Activated CD8-positive, alpha-beta T cell treated with anti-CD3 and anti-CD28 coated beads, Interleukin-2, amount 10 ng/mL, durations not matched to agents 7 days and 5 days (primary cell): ENCODE measurements around the gene PKLR. TPM values are rescaled to one million over a fixed set of nuclear protein-coding genes. Genes with fewer than 3 reads are reported as not detected.
A peak's percentile ranks its signal among the peaks of the same experiment; 100 is the strongest.

ENCODE experiments used
- ATAC-seq: fragments of 150-1000 bp; cut with Tn5 transposase; one replicate; pipeline ENCODE4 v1.10.0; 2021; ENCODE audit warnings: moderate library complexity
- CTCF ChIA-PET: fragments of 350-600 bp; sonication (Branson Sonifier 250); formaldehyde crosslinking; loops from one replicate; lab custom pipeline; 2021; ENCODE audit warnings: antibody characterized with exemption; lab: Charles Lee
- POLR2A ChIA-PET: fragments of 350-600 bp; sonication (Branson Sonifier 250); formaldehyde crosslinking; loops from one replicate; lab custom pipeline; 2021; ENCODE audit warnings: antibody characterized with exemption; lab: Charles Lee
- DNase-seq: peaks from one replicate; pipeline ENCODE4 v3.0.0-alpha.2; 2020
- H3K27ac Mint-ChIP-seq: one replicate; pipeline ENCODE4 v1.8.0; 2021; ENCODE audit warnings: mild to moderate bottlenecking, mixed read lengths
- H3K27me3 Mint-ChIP-seq: one replicate; pipeline ENCODE4 v1.8.0; 2021; ENCODE audit warnings: low read depth, mixed read lengths
- H3K36me3 Mint-ChIP-seq: one replicate; pipeline ENCODE4 v1.8.0; 2021; ENCODE audit warnings: low read depth, mixed read lengths
- H3K4me1 Mint-ChIP-seq: one replicate; pipeline ENCODE4 v1.8.0; 2021; ENCODE audit warnings: low read depth, mixed read lengths
- H3K4me3 Mint-ChIP-seq: one replicate; pipeline ENCODE4 v1.8.0; 2021; ENCODE audit warnings: mild to moderate bottlenecking, mixed read lengths
- H3K9me3 Mint-ChIP-seq: one replicate; pipeline ENCODE4 v1.8.0; 2022; ENCODE audit warnings: mixed read lengths; ENCODE audit not compliant: insufficient read depth
- total RNA-seq, 2 experiments: library from RNA; stranded (reverse); gene quantifications; one replicate each; pipeline ENCODE4 v1.2.3, GENCODE V29; 2021

The PKLR gene
- total RNA-seq, 2 experiments from 2014 or later = not detected

GRCh38 chr1:155282488-155283091, 18.6 kb downstream of the PKLR start:
- DNase-seq (no peak), ATAC-seq (no peak)
- Mint-ChIP-seq H3K36me3 (no peaks in the 10 kb centered on the region), H3K9me3 (no peaks in the 10 kb centered on the region), H3K27me3 (no peaks in the 10 kb centered on the region), H3K4me3 (no peak overlapping the region), H3K4me1 (peaks cover 8% of the 10 kb centered on the region), H3K27ac (no peak overlapping the region)
- CTCF ChIA-PET = interaction anchor here (0.8 to 1.5 kb wide), 3 partner anchors 10 to 41 kb away, joined by 3 to 5 read pairs (median 3); no protein-coding TSS in a partner anchor
- POLR2A ChIA-PET = interaction anchor here (2.0 kb wide), 1 partner anchor 9 kb away, joined by 5 read pairs; no protein-coding TSS in a partner anchor

GRCh38 chr1:155279268-155279667, 22.0 kb downstream of the PKLR start:
- no peak overlapping the region for H3K4me3 Mint-ChIP-seq
- no peaks in the 10 kb centered on the region for H3K36me3 Mint-ChIP-seq
- H3K9me3 Mint-ChIP-seq = no peaks in the 10 kb centered on the region
- H3K27ac Mint-ChIP-seq = no peak overlapping the region
- ATAC-seq = no peak
- no peak for DNase-seq
- ChIA-PET POLR2A (interaction anchor here (0.6 kb wide), 1 partner anchor 1131 kb away, joined by 4 read pairs; no protein-coding TSS in a partner anchor), CTCF (interaction anchor here (1.3 to 1.9 kb wide), 6 partner anchors 12 to 43 kb away, joined by 3 to 13 read pairs (median 5); partner anchors contain the start of genes FDPS and SCAMP3)
- no peaks in the 10 kb centered on the region for H3K27me3 Mint-ChIP-seq
- peaks cover 22% of the 10 kb centered on the region for H3K4me1 Mint-ChIP-seq

GRCh38 chr1:155278689-155279160, 22.5 kb downstream of the PKLR start:
- Mint-ChIP-seq H3K36me3 (no peaks in the 10 kb centered on the region), H3K9me3 (no peaks in the 10 kb centered on the region), H3K27ac (no peak overlapping the region), H3K4me1 (peaks cover 25% of the 10 kb centered on the region), H3K27me3 (no peaks in the 10 kb centered on the region), H3K4me3 (peak overlapping the region; percentile 67)
- ATAC-seq = no peak
- POLR2A ChIA-PET = interaction anchor here (1.0 to 1.2 kb wide), 3 partner anchors 39 to 45 kb away, joined by 3 to 4 read pairs (median 3); no protein-coding TSS in a partner anchor
- CTCF ChIA-PET = interaction anchor here (0.9 to 1.9 kb wide), 7 partner anchors 12 to 45 kb away, joined by 3 to 13 read pairs (median 4); partner anchors contain the start of genes FDPS and SCAMP3
- DNase-seq = no peak

GRCh38 chr1:155277902-155278688, 23.1 kb downstream of the PKLR start:
- Mint-ChIP-seq H3K36me3 (no peaks in the 10 kb centered on the region), H3K9me3 (no peaks in the 10 kb centered on the region), H3K27ac (no peak overlapping the region), H3K27me3 (no peaks in the 10 kb centered on the region), H3K4me3 (peak overlapping the region; percentile 67), H3K4me1 (peaks cover 27% of the 10 kb centered on the region)
- ATAC-seq = peak; percentile 25
- CTCF ChIA-PET = interaction anchor here (0.6 to 1.9 kb wide), 7 partner anchors 11 to 321 kb away, joined by 3 to 13 read pairs (median 4); partner anchors contain the start of genes FDPS and SCAMP3
- POLR2A ChIA-PET = interaction anchor here (1.0 to 1.2 kb wide), 3 partner anchors 39 to 46 kb away, joined by 3 to 4 read pairs (median 3); no protein-coding TSS in a partner anchor
- peak; percentile 79 for DNase-seq

- ATAC-seq = peak; percentile 71
- ChIA-PET CTCF (interaction anchor here (0.6 to 3.6 kb wide), 9 partner anchors 16 to 322 kb away, joined by 3 to 34 read pairs (median 6); partner anchors contain the start of genes FDPS, RUSC1 and SCAMP3), POLR2A (interaction anchor here (1.2 kb wide), 1 partner anchor 40 kb away, joined by 4 read pairs; no protein-coding TSS in a partner anchor)
- Mint-ChIP-seq H3K4me1 (peaks cover 32% of the 10 kb centered on the region), H3K27me3 (no peaks in the 10 kb centered on the region), H3K9me3 (no peaks in the 10 kb centered on the region), H3K4me3 (peak within 1 kb of the TSS; percentile 67), H3K36me3 (peaks cover 7% of the 10 kb centered on the region), H3K27ac (peak within 1 kb of the TSS; percentile 1)
- peak; percentile 95 for DNase-seq
Observed at GRCh38 chr1:155277070-155277901, 24.0 kb downstream of the PKLR start, which contains the start of gene HCN3. TSS of gene HCN3 (plus strand) at chr1:155277463. CDS start at chr1:155277591, 128 bp downstream.

GRCh38 chr1:155273343-155274245, 27.6 kb downstream of the PKLR start, which contains the start of gene CLK2:
TSS of gene CLK2 (minus strand) at chr1:155273504. CDS start at chr1:155270977, 2,527 bp downstream.
- Mint-ChIP-seq H3K27me3 (no peaks in the 10 kb centered on the region), H3K27ac (peak within 1 kb of the TSS; percentile 96), H3K9me3 (no peaks in the 10 kb centered on the region), H3K36me3 (peaks cover 36% of the 10 kb centered on the region), H3K4me3 (peak within 1 kb of the TSS; percentile 91), H3K4me1 (peaks cover 51% of the 10 kb centered on the region)
- ATAC-seq (peak; percentile 85), DNase-seq (peak; percentile 97)
- CTCF ChIA-PET = interaction anchor here (0.9 to 6.1 kb wide), 9 partner anchors 12 to 189 kb away, joined by 3 to 52 read pairs (median 4); partner anchors contain the start of genes ENTREP3, RUSC1 and SCAMP3
- POLR2A ChIA-PET = interaction anchor here (0.5 to 3.1 kb wide), 15 partner anchors 10 to 301 kb away, joined by 3 to 21 read pairs (median 4); partner anchors contain the start of genes ENTREP3, FDPS, RUSC1 and SCAMP3

- DNase-seq (no peak), ATAC-seq (peak; percentile 44)
- Mint-ChIP-seq H3K36me3 (peaks cover 44% of the 10 kb centered on the region), H3K9me3 (no peaks in the 10 kb centered on the region), H3K4me3 (peak overlapping the region; percentile 91), H3K27me3 (no peaks in the 10 kb centered on the region), H3K27ac (peak overlapping the region; percentile 96), H3K4me1 (peaks cover 45% of the 10 kb centered on the region)
- POLR2A ChIA-PET = interaction anchor here (0.5 to 3.1 kb wide), 15 partner anchors 9 to 302 kb away, joined by 3 to 21 read pairs (median 4); partner anchors contain the start of genes ENTREP3, FDPS, RUSC1 and SCAMP3
- CTCF ChIA-PET = interaction anchor here (0.9 to 6.1 kb wide), 8 partner anchors 11 to 188 kb away, joined by 3 to 52 read pairs (median 4); partner anchors contain the start of genes ENTREP3, RUSC1 and SCAMP3
Observed at GRCh38 chr1:155272466-155273342, 28.5 kb downstream of the PKLR start.

GRCh38 chr1:155269381-155269780, 31.9 kb downstream of the PKLR start:
- ATAC-seq (no peak), DNase-seq (no peak)
- H3K4me1 Mint-ChIP-seq = peaks cover 33% of the 10 kb centered on the region
- ChIA-PET POLR2A (no interaction called here), CTCF (interaction anchor here (1.7 to 6.1 kb wide), 2 partner anchors 13 to 18 kb away, joined by 3 to 52 read pairs; no protein-coding TSS in a partner anchor)
- no peak overlapping the region for H3K27ac Mint-ChIP-seq
- H3K27me3 Mint-ChIP-seq = no peaks in the 10 kb centered on the region
- H3K9me3 Mint-ChIP-seq = no peaks in the 10 kb centered on the region
- peaks cover 73% of the 10 kb centered on the region for H3K36me3 Mint-ChIP-seq
- no peak overlapping the region for H3K4me3 Mint-ChIP-seq

GRCh38 chr1:155268630-155269029, 32.6 kb downstream of the PKLR start:
- DNase-seq (no peak), ATAC-seq (no peak)
- CTCF ChIA-PET = interaction anchor here (1.7 kb wide), 1 partner anchor 13 kb away, joined by 3 read pairs; no protein-coding TSS in a partner anchor
- Mint-ChIP-seq H3K36me3 (peaks cover 81% of the 10 kb centered on the region), H3K27ac (no peak overlapping the region), H3K4me1 (peaks cover 35% of the 10 kb centered on the region), H3K9me3 (no peaks in the 10 kb centered on the region), H3K27me3 (no peaks in the 10 kb centered on the region), H3K4me3 (no peak overlapping the region)
- POLR2A ChIA-PET = no interaction called here
